ENCODE measurements around the gene CHST6.

GRCh38 chr16:75529959-75530358 is 34.7 kb upstream of the CHST6 start:
- TF ChIP-seq EZH2 (IDR thresholded peaks at IDR 0.05; ENCODE audit: low read length) = no peak
- no peak for TF ChIP-seq CTCF (optimal IDR thresholded peaks at IDR 0.05 in 1 of 3, IDR thresholded peaks at IDR 0.05 in 1 of 3, conservative IDR thresholded peaks at IDR 0.05 in 1 of 3; ENCODE audit: extremely low read depth in 1 of 3, insufficient read depth in 2 of 3, low read length in 3 of 3)

All from keratinocyte (primary cell).